ENCODE measurements around the gene RIN2.

DNA sequence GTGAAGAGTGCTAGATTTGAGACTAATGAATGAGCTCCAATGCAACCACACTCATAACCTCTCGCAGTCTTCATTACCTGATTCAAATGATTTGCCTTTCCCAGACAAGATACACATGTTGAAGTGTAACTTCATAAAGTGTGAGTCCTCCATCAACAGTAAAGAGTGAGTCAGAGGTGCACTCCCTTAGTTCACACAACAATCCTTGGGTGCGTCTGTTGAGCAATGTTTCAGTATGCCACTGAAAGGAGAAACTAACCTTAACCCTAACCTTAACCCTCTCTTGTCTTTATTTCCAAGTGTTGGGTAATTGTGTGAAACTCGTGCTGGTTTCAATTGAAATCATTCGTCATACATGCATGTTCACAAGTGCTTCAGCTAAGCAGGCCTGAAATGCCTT is 21.0 kb upstream of the RIN2 start:
- TF ChIP-seq CTCF (optimal IDR thresholded peaks at IDR 0.05 in 1 of 3, IDR thresholded peaks at IDR 0.05 in 1 of 3, conservative IDR thresholded peaks at IDR 0.05 in 1 of 3; ENCODE audit: extremely low read depth in 1 of 3, insufficient read depth in 2 of 3, low read length in 3 of 3): no peak
- no peak for TF ChIP-seq EZH2 (IDR thresholded peaks at IDR 0.05; ENCODE audit: low read length)

Measured in keratinocyte (primary cell).